PC-3 (cell line): ENCODE results near the gene ANKRA2. TPM values are rescaled to one million over a fixed set of nuclear protein-coding genes. Genes with fewer than 3 reads are reported as not detected.

Experiments used
- ATAC-seq: fragments of 200-7000 bp; cut with Tn5 transposase; 2 replicates; pipeline ENCODE4 v1.9.1; 2020; ENCODE audit warnings: mild to moderate bottlenecking, moderate library complexity
- BruUV-seq: library from RNA; stranded (reverse); fragments of 400-500 nt; replicated peaks from 2 replicates; lab custom pipeline; 2021; lab: Mats Ljungman, UMichigan
- CTCF ChIA-PET: fragments of 300-600 bp; sonication (Branson Sonifier 250); formaldehyde crosslinking; loops from one replicate; lab custom pipeline; 2022; ENCODE audit warnings: antibody characterized with exemption; lab: Charles Lee
- POLR2A ChIA-PET: fragments of 300-600 bp; sonication (Branson Sonifier 250); formaldehyde crosslinking; loops from one replicate; lab custom pipeline; 2022; ENCODE audit warnings: antibody characterized with exemption; ENCODE audit not compliant: unreplicated experiment; lab: Charles Lee
- DNase-seq: peaks from one replicate; pipeline ENCODE4 v3.0.0-alpha.2; 2015
- H2AFZ ChIP-seq: fragments of 300-600 bp; sonication (generic); 2 replicates; pipeline ENCODE4 v1.6.0; 2016; ENCODE audit warnings: antibody characterized with exemption, low read length
- H3F3A ChIP-seq: fragments of 300-600 bp; sonication (generic); one replicate; pipeline ENCODE4 v1.6.0; 2017; ENCODE audit warnings: antibody characterized with exemption, low read length, control low read depth, mild to moderate bottlenecking; ENCODE audit not compliant: unreplicated experiment
- H3K27ac ChIP-seq: fragments of 300-600 bp; sonication (generic); 2 replicates; pipeline ENCODE4 v1.5.1; 2016; ENCODE audit warnings: mild to moderate bottlenecking, low read length
- H3K27me3 ChIP-seq: fragments of 300-600 bp; sonication (generic); 2 replicates; pipeline ENCODE4 v1.6.1; 2016; ENCODE audit warnings: low read length, mixed read lengths
- H3K36me3 ChIP-seq: fragments of 300-600 bp; sonication (generic); 2 replicates; pipeline ENCODE4 v1.6.1; 2016; ENCODE audit warnings: low read depth, mixed run types, low read length, mixed read lengths
- H3K4me1 ChIP-seq: fragments of 300-600 bp; sonication (generic); 2 replicates; pipeline ENCODE4 v1.5.1; 2016; ENCODE audit warnings: low read length; ENCODE audit not compliant: insufficient read depth
- H3K4me2 ChIP-seq: fragments of 300-600 bp; sonication (generic); 2 replicates; pipeline ENCODE4 v1.6.0; 2016; ENCODE audit warnings: low read length
- H3K4me3 ChIP-seq: fragments of 300-600 bp; sonication (generic); 2 replicates; pipeline ENCODE4 v1.5.1; 2016; ENCODE audit warnings: mild to moderate bottlenecking, low read length, mixed read lengths
- H3K79me2 ChIP-seq: fragments of 300-600 bp; sonication (generic); 2 replicates; pipeline ENCODE4 v1.6.1; 2017; ENCODE audit warnings: low read length, mixed read lengths
- H3K9ac ChIP-seq: fragments of 300-600 bp; sonication (generic); 2 replicates; pipeline ENCODE4 v1.6.0; 2016; ENCODE audit warnings: mild to moderate bottlenecking, low read length
- H3K9me2 ChIP-seq: fragments of 300-600 bp; sonication (generic); replicated peaks from 2 replicates; pipeline ENCODE4 v1.6.1; 2016; ENCODE audit warnings: mixed run types, low read length, mixed read lengths
- H3K9me3 ChIP-seq: fragments of 300-600 bp; sonication (generic); 2 replicates; pipeline ENCODE4 v1.6.1; 2016; ENCODE audit warnings: low read length, mixed read lengths
- H4K20me1 ChIP-seq: fragments of 300-600 bp; sonication (generic); 2 replicates; pipeline ENCODE4 v1.6.1; 2016; ENCODE audit warnings: low read length, mixed read lengths
- CTCF ChIP-seq: fragments of 300-600 bp; sonication (generic); conservative IDR thresholded peaks from 2 replicates; pipeline ENCODE4 v1.5.1; 2017; ENCODE audit warnings: antibody characterized with exemption, low read depth, mild to moderate bottlenecking, low read length
- EZH2 ChIP-seq: fragments of 300-600 bp; sonication (generic); IDR thresholded peaks from one replicate; pipeline ENCODE4 v1.6.1; 2017; ENCODE audit warnings: antibody characterized with exemption, mild to moderate bottlenecking, low read length; ENCODE audit not compliant: unreplicated experiment
- EZH2phosphoT487 ChIP-seq: fragments of 300-600 bp; sonication (generic); IDR thresholded peaks from 2 replicates; pipeline ENCODE4 v1.6.1; 2018; ENCODE audit warnings: mild to moderate bottlenecking, antibody characterized with exemption, low read length, borderline replicate concordance
- intact Hi-C: fragments of 100-400 bp; cut with micrococcal nuclease; formaldehyde crosslinking; loops from 2 replicates; pipeline ENCODE4 v1.9.0; 2023
- total RNA-seq: library from RNA; depleted of rRNA; stranded (reverse); fragments of >200 nt; gene quantifications from 2 replicates; pipeline ENCODE4 v1.2.3, GENCODE V29; 2014

The ANKRA2 gene
- total RNA-seq, 1 experiment from 2014 or later, result 4.4 TPM

- no peak overlapping the region for H3K27ac ChIP-seq
- CTCF ChIA-PET, result no interaction called here
- H3K4me1 ChIP-seq, result peaks cover 8% of the 10 kb centered on the region; the same call in 1 of the 2 replicates
- peak; percentile 27 for DNase-seq
- H3K9me2 ChIP-seq, result no peaks in the 10 kb centered on the region
- no TSS peak for BruUV-seq
- no peaks in the 10 kb centered on the region for H3K79me2 ChIP-seq
- H3K9ac ChIP-seq, result no peak overlapping the region
- H3K4me2 ChIP-seq, result no peak overlapping the region
- H3K36me3 ChIP-seq, result no peaks in the 10 kb centered on the region
- H3F3A ChIP-seq, result no peaks in the 10 kb centered on the region
- no peak for TF ChIP-seq CTCF
- TF ChIP-seq EZH2, result no peak
- TF ChIP-seq EZH2phosphoT487, result no peak
- no peak for ATAC-seq
- intact Hi-C loops, result no loop called here
- H2AFZ ChIP-seq, result no peak overlapping the region
- POLR2A ChIA-PET, result no interaction called here
- H3K27me3 ChIP-seq, result no peaks in the 10 kb centered on the region
- H3K4me3 ChIP-seq, result no peak overlapping the region
- no peaks in the 10 kb centered on the region for H4K20me1 ChIP-seq
- no peaks in the 10 kb centered on the region for H3K9me3 ChIP-seq
These were observed 12.8 kb downstream of the ANKRA2 start for GRCh38 chr5:73552642-73553041.

GRCh38 chr5:73550016-73550415, 15.4 kb downstream of the ANKRA2 start:
- ATAC-seq (no peak), DNase-seq (no peak)
- no peaks in the 10 kb centered on the region for H3F3A ChIP-seq
- no peaks in the 10 kb centered on the region for H4K20me1 ChIP-seq
- TF ChIP-seq EZH2 (no peak), CTCF (no peak), EZH2phosphoT487 (no peak)
- no peak overlapping the region for H3K4me3 ChIP-seq
- H3K9me3 ChIP-seq, result no peaks in the 10 kb centered on the region
- no peak overlapping the region for H3K4me2 ChIP-seq
- no peak overlapping the region for H3K27ac ChIP-seq
- H2AFZ ChIP-seq, result no peak overlapping the region
- no peak overlapping the region for H3K9ac ChIP-seq
- CTCF ChIA-PET, result no interaction called here
- H3K4me1 ChIP-seq, result peaks cover 8% of the 10 kb centered on the region; the same call in 1 of the 2 replicates
- H3K9me2 ChIP-seq, result no peaks in the 10 kb centered on the region
- no peaks in the 10 kb centered on the region for H3K79me2 ChIP-seq
- POLR2A ChIA-PET, result no interaction called here
- H3K36me3 ChIP-seq, result no peaks in the 10 kb centered on the region
- no TSS peak for BruUV-seq
- H3K27me3 ChIP-seq, result no peaks in the 10 kb centered on the region
- intact Hi-C loops, result no loop called here

GRCh38 chr5:73545403-73545779, 20.0 kb downstream of the ANKRA2 start:
- H3K4me3 ChIP-seq, result no peak overlapping the region
- no peaks in the 10 kb centered on the region for H3K79me2 ChIP-seq
- TF ChIP-seq EZH2 (no peak), EZH2phosphoT487 (no peak), CTCF (no peak)
- H3K36me3 ChIP-seq, result no peaks in the 10 kb centered on the region
- intact Hi-C loops, result no loop called here
- no peaks in the 10 kb centered on the region for H3K27me3 ChIP-seq
- DNase-seq (no peak), ATAC-seq (no peak)
- BruUV-seq, result no TSS peak
- H3K4me2 ChIP-seq, result no peak overlapping the region
- CTCF ChIA-PET, result no interaction called here
- POLR2A ChIA-PET, result no interaction called here
- no peaks in the 10 kb centered on the region for H3K9me3 ChIP-seq
- no peaks in the 10 kb centered on the region for H3F3A ChIP-seq
- H3K27ac ChIP-seq, result no peak overlapping the region
- H4K20me1 ChIP-seq, result no peaks in the 10 kb centered on the region
- H3K9me2 ChIP-seq, result no peaks in the 10 kb centered on the region
- no peak overlapping the region for H3K9ac ChIP-seq
- no peak overlapping the region for H2AFZ ChIP-seq
- H3K4me1 ChIP-seq, result peaks cover 24% of the 10 kb centered on the region
